ENCODE data around the gene MAPK9.

MAPK9 gene

DNA sequence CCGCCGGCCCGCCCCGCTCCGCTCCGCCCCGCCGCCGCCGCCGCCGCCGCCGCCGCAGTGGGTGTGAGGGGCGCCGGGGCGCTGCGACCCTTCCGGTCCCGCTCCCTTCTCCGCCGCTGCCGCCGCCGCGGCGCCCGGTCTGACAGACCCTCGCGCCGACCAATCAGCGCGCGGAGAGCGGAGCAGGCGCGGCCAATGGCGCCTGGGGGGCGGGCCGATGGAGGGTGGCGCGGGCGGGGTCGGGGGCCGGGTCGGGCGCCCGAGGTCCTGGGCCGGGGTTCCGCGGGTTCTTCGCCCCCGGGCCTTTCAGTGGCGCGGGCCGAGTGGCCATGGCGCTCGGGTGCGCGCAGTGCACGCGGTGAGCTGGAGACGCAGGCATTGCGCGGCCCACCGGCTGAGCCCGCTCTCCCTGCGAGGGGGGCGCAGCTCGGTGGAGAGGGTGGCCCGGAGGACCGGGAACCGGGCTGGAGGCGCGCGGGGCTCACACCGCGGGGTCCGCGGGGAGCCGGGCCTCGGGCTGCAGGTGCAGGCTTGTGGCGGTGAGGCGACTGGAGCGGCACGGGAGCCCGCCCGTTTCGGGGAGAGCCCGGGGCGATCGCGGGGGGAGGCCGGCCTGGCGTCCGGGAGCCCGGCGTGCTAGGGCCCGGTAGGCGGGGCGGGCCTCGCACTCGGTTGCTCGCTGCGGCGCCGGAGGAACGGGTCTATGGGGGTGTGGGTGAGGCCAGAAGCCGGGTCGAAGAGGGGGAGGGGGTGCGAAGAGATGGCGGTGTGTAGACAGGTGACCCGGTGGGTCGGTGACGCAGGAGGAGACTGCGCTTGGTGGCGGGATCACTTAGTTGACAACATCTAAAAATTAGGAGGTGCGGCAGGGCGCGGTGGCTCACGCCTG is at the start of gene MAPK9:
TSS of gene MAPK9 (minus strand) at position 141 of the 889 bp plus-strand sequence. CDS start 11,522 bp downstream, outside the sequence.
- peak within 1 kb of the TSS; percentile 68 for H3K4me3 ChIP-seq (ENCODE audit: low read depth, low read length)
- TF ChIP-seq POLR2A (IDR thresholded peaks at IDR 0.05; ENCODE audit: extremely low read depth, insufficient read length) (peak; percentile 60), MYC (IDR thresholded peaks at IDR 0.05; ENCODE audit: low read depth, low read length) (no peak)
- TF ChIP-seq, protein P1, sequence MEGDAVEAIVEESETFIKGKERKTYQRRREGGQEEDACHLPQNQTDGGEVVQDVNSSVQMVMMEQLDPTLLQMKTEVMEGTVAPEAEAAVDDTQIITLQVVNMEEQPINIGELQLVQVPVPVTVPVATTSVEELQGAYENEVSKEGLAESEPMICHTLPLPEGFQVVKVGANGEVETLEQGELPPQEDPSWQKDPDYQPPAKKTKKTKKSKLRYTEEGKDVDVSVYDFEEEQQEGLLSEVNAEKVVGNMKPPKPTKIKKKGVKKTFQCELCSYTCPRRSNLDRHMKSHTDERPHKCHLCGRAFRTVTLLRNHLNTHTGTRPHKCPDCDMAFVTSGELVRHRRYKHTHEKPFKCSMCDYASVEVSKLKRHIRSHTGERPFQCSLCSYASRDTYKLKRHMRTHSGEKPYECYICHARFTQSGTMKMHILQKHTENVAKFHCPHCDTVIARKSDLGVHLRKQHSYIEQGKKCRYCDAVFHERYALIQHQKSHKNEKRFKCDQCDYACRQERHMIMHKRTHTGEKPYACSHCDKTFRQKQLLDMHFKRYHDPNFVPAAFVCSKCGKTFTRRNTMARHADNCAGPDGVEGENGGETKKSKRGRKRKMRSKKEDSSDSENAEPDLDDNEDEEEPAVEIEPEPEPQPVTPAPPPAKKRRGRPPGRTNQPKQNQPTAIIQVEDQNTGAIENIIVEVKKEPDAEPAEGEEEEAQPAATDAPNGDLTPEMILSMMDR (IDR thresholded peaks at IDR 0.05; ENCODE audit: low read depth, low read length): no peak
- TF ChIP-seq, protein P2, sequence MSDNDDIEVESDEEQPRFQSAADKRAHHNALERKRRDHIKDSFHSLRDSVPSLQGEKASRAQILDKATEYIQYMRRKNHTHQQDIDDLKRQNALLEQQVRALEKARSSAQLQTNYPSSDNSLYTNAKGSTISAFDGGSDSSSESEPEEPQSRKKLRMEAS (IDR thresholded peaks at IDR 0.05; ENCODE audit: low read depth, low read length): no peak
- peak; percentile 86 for DNase-seq (ENCODE audit: low read depth)

- no peak for DNase-seq (ENCODE audit: low read depth)
- TF ChIP-seq, protein P2 (IDR thresholded peaks at IDR 0.05; ENCODE audit: low read depth, low read length): no peak
- TF ChIP-seq, protein P1 (IDR thresholded peaks at IDR 0.05; ENCODE audit: low read depth, low read length): no peak
- no peak for TF ChIP-seq MYC (IDR thresholded peaks at IDR 0.05; ENCODE audit: low read depth, low read length)
- TF ChIP-seq POLR2A (IDR thresholded peaks at IDR 0.05; ENCODE audit: extremely low read depth, insufficient read length): no peak
Measured at GRCh38 chr5:180341595-180341994, 49.7 kb upstream of the MAPK9 start.

DNA sequence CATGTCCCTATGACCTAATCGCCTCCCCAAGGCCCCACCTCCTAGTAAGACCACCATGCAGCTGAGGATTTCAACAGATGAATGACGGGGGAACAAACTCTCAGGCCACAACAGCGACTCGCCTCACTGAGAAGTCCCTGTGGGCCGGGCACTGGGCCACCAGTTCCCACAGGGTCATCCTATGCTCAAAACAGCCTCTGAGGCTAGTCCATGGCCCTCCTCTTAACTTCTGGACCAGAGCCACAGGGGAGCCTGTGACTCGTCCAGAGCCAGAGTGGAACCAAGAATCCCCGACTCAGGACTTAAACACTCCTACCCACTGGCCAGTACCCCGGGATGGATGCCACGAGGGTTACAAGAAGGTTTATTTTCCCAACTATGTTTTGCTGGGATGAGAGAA is 49.0 kb upstream of the MAPK9 start:
- DNase-seq (ENCODE audit: low read depth): no peak
- TF ChIP-seq POLR2A (IDR thresholded peaks at IDR 0.05; ENCODE audit: extremely low read depth, insufficient read length) (no peak), MYC (IDR thresholded peaks at IDR 0.05; ENCODE audit: low read depth, low read length) (no peak)
- TF ChIP-seq, protein P1 (IDR thresholded peaks at IDR 0.05; ENCODE audit: low read depth, low read length): no peak
- TF ChIP-seq, protein P2 (IDR thresholded peaks at IDR 0.05; ENCODE audit: low read depth, low read length): no peak

More at GRCh38 chr5:180341595-180341994, 49.7 kb upstream of the MAPK9 start:
- H3K4me3 ChIP-seq (ENCODE audit: low read depth, low read length): no peak overlapping the region

GRCh38 chr5:180339583-180340183 is 47.8 kb upstream of the MAPK9 start:
- TF ChIP-seq MYC (IDR thresholded peaks at IDR 0.05; ENCODE audit: low read depth, low read length) (no peak), POLR2A (IDR thresholded peaks at IDR 0.05; ENCODE audit: extremely low read depth, insufficient read length) (no peak)
- TF ChIP-seq, protein P1 (IDR thresholded peaks at IDR 0.05; ENCODE audit: low read depth, low read length): no peak
- TF ChIP-seq, protein P2 (IDR thresholded peaks at IDR 0.05; ENCODE audit: low read depth, low read length): no peak
- H3K4me3 ChIP-seq (ENCODE audit: low read depth, low read length): no peak overlapping the region
- DNase-seq (ENCODE audit: low read depth): no peak

More for the DNA sequence above, 49.0 kb upstream of the MAPK9 start:
- no peak overlapping the region for H3K4me3 ChIP-seq (ENCODE audit: low read depth, low read length)

GRCh38 chr5:180338001-180338707 is 46.3 kb upstream of the MAPK9 start:
- TF ChIP-seq POLR2A (IDR thresholded peaks at IDR 0.05; ENCODE audit: extremely low read depth, insufficient read length) (no peak), MYC (IDR thresholded peaks at IDR 0.05; ENCODE audit: low read depth, low read length) (no peak)
- TF ChIP-seq, protein P2 (IDR thresholded peaks at IDR 0.05; ENCODE audit: low read depth, low read length): no peak
- TF ChIP-seq, protein P1 (IDR thresholded peaks at IDR 0.05; ENCODE audit: low read depth, low read length): no peak
- DNase-seq (ENCODE audit: low read depth): no peak
- H3K4me3 ChIP-seq (ENCODE audit: low read depth, low read length): no peak overlapping the region

Measured in NB4 (cell line).